GM19023 (cell line): Measurements from ENCODE around the gene TRPC4.

Source experiments
- ATAC-seq: cut with Tn5 transposase; IDR thresholded peaks from one replicate; pipeline ENCODE4 v1.9.1; 2021; ENCODE audit warnings: mild to moderate bottlenecking, moderate library complexity; ENCODE audit not compliant: unreplicated experiment

TRPC4 gene

GRCh38 chr13:37735293-37735692 is 134.3 kb downstream of the TRPC4 start:
- no peak for ATAC-seq

GRCh38 chr13:37729876-37730275 is 139.7 kb downstream of the TRPC4 start:
- no peak for ATAC-seq

- no peak for ATAC-seq
Observed at GRCh38 chr13:37716420-37717195, 153.0 kb downstream of the TRPC4 start.

- ATAC-seq: no peak
Observed at GRCh38 chr13:37715606-37716015, 154.0 kb downstream of the TRPC4 start.

GRCh38 chr13:37709318-37709717 is 160.3 kb downstream of the TRPC4 start:
- no peak for ATAC-seq

GRCh38 chr13:37707739-37708500 is 161.7 kb downstream of the TRPC4 start:
- no peak for ATAC-seq

GRCh38 chr13:37706041-37706440 is 163.5 kb downstream of the TRPC4 start:
- no peak for ATAC-seq

GRCh38 chr13:37701972-37702371 is 167.6 kb downstream of the TRPC4 start:
- ATAC-seq: no peak

GRCh38 chr13:37701306-37701705 is 168.3 kb downstream of the TRPC4 start:
- no peak for ATAC-seq

GRCh38 chr13:37700887-37701286 is 168.7 kb downstream of the TRPC4 start:
- no peak for ATAC-seq

GRCh38 chr13:37695200-37695599 is 174.4 kb downstream of the TRPC4 start:
- no peak for ATAC-seq

- no peak for ATAC-seq
Observed at GRCh38 chr13:37690361-37690760, 179.2 kb downstream of the TRPC4 start.

GRCh38 chr13:37686501-37686900 is 183.1 kb downstream of the TRPC4 start:
- ATAC-seq: no peak

- ATAC-seq: no peak
Observed at GRCh38 chr13:37685206-37685605, 184.4 kb downstream of the TRPC4 start.

GRCh38 chr13:37682496-37682895 is 187.1 kb downstream of the TRPC4 start:
- no peak for ATAC-seq

- no peak for ATAC-seq
Observed at GRCh38 chr13:37681281-37682032, 188.1 kb downstream of the TRPC4 start.

GRCh38 chr13:37680137-37680536 is 189.4 kb downstream of the TRPC4 start:
- no peak for ATAC-seq

- no peak for ATAC-seq
Observed at GRCh38 chr13:37679043-37679442, 190.5 kb downstream of the TRPC4 start.

- ATAC-seq: no peak
Observed at GRCh38 chr13:37669845-37670244, 199.7 kb downstream of the TRPC4 start.

- no peak for ATAC-seq
Observed at GRCh38 chr13:37667702-37668101, 201.9 kb downstream of the TRPC4 start.

- ATAC-seq: no peak
Observed at GRCh38 chr13:37666036-37666435, 203.5 kb downstream of the TRPC4 start.

GRCh38 chr13:37665420-37665819 is 204.2 kb downstream of the TRPC4 start:
- ATAC-seq: no peak
